NCI-H510A (cell line): ENCODE data around the gene LIG4.
"Not testable (repeated sequence)": the region's sequence is repeated elsewhere in the genome, so short reads cannot be mapped to it uniquely, and the experiment has no call there.

Source experiments
- DNase-seq: peaks from one replicate; lab custom pipeline; 2025; lab: John Stamatoyannopoulos, UW

The LIG4 gene

DNA sequence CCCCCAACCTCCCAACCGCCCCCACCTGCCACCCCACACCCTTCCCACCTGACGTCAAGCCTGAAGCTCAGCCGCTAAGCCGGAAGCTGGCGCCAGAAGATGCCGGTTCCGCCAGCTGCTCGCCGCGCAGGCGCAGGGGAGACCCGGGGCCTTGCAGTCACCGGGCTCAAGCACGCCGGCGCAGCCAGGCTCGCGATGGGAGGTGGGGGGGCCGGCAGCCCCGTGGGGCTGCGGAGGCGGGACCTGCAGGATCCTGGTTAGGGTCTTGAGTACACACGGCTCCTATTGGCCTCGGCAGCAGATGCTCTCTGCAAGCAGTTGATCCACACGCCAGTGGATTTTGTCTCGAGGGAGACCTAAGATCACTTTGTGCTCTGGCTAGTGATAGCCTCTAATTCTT, at the start of gene LIG4:
Gene LIG4, minus strand, starts transcription at position 101 of the 400 bp plus-strand sequence. CDS start 4,268 bp downstream, outside the sequence.
- peak; percentile 84 for DNase-seq

- no peak for DNase-seq
Observed at GRCh38 chr13:108263621-108264355, 48.5 kb upstream of the LIG4 start.

GRCh38 chr13:108257248-108257647, 41.9 kb upstream of the LIG4 start:
- no peak for DNase-seq

DNA sequence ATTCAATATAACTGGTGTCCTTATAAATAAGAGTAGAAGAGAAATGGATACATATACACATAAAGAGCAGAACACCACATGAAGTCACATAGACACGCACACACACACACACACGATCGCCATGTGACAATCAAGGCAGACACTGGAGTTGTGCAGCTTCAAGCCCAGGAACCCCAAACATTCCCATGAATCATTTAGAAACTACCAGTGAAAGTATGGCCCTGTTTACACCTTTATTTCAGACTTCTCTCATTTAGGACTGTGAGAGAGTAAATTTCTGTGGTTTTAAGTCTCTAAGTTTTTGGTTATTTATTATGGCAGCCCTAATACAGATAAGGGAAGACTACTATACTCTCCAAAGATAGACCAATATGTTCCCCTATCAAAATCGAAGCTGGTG, 33.8 kb upstream of the LIG4 start:
- DNase-seq = no peak

- DNase-seq = no peak
Observed at GRCh38 chr13:108230377-108230776, 15.0 kb upstream of the LIG4 start.

DNA sequence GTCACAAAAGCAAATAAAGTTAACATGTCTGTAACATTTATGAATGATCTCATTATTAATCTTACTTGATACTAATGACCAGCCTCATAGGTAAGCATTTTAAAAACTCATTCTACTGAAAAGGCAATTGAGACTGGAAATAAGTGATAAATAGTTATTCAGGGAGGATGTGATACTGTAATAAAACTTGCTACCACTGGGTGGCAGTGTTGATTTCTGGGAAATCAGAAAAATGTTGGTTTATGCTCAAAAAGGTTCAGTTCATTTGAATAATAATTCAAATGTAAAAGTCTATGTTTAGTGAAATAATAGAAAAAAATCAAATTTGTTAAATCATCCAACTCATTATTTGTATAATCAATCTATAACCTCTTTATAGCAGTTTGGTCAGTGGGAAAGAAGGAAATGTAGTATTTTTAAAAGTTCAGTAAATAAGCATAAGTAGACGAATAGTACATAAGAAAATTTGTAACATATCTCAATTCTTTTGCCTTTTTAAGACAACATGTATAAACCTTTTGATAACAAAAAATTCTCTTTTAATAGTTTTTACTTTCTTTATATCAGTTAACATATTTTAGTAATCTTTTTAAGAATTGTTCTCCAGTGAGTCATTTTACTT, 12.4 kb upstream of the LIG4 start:
- DNase-seq = no peak

GRCh38 chr13:108226184-108226583, 10.8 kb upstream of the LIG4 start:
- no peak for DNase-seq

DNA sequence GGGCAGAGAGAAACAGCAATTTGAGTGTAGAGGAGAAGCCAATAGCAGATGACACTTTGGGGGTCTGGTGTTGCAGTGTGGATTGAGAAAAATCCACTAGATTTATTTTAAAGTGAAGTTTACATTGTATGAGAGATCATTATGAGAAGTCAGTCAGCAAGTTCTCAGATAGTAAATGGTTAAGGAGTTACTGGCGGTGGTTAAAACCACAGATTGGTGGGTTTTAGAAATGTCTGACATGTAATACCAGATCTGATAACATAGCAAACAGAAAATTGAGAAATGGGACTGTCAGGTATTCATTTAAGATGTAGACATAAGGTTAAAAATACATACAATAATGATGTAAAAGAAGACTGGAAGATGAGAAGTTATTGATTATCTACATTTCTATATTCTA, 10.1 kb upstream of the LIG4 start:
- no peak for DNase-seq

GRCh38 chr13:108223687-108224503, 8.6 kb upstream of the LIG4 start:
- DNase-seq = no peak

DNA sequence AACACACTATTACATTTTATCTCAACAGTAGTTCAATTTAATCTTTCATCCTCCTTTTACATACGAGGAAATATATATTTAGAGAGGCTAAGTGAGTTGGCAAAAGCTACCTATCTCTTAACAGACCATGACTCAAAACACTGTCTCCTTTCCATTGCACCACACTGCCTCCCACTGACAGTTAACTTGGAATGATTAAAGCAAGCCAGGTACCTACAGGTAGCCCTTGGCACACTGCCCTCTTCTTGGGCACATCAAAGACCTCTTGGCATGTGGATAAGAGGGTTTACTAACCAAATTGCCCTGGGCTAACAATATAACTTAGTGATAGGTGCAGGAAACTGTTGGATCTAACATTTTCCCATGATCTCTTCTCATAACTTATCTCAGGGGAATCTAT, 4.7 kb upstream of the LIG4 start:
- no peak for DNase-seq

- peak; percentile 87 for DNase-seq
Observed at GRCh38 chr13:108218044-108218974, 3.0 kb upstream of the LIG4 start, which contains the start of gene ABHD13. ABHD13 (plus strand) TSS chr13:108218392; CDS start chr13:108229219, 10,827 bp downstream.

DNA sequence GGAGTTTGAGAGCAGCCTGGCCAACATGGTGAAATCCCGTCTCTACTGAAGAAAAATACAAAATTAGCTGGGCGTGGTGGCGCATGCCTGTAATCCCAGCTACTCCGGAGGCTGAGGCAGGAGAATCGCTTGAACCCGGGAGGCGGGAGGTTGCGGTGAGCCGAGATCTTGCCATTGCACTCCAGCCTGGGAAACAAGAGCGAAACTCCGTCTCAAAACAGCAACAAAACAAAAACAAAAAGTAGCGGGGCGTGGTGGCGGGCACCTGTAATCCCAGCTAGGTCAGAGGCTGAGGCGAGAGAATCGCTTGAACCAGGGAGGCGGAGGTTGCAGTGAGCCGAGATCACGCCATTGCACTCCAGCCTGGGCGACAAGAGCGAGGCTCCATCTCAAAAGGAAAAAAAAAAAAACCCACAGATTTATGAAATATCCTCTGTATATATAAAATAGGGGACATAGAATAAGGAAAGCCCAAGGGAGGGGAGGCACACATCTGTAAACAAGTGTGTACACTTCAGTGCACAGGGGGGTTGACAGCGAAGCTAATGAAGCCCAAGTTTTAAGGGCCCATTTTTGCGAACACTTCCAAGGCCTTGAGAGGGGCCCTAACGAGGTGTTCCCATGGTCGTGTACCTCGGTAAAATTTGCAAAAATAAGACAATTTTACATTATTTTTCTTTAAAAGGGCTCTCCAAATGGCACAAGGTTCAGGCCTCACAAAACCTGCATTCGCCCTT, 2.1 kb upstream of the LIG4 start:
- DNase-seq = not testable (repeated sequence)

DNA sequence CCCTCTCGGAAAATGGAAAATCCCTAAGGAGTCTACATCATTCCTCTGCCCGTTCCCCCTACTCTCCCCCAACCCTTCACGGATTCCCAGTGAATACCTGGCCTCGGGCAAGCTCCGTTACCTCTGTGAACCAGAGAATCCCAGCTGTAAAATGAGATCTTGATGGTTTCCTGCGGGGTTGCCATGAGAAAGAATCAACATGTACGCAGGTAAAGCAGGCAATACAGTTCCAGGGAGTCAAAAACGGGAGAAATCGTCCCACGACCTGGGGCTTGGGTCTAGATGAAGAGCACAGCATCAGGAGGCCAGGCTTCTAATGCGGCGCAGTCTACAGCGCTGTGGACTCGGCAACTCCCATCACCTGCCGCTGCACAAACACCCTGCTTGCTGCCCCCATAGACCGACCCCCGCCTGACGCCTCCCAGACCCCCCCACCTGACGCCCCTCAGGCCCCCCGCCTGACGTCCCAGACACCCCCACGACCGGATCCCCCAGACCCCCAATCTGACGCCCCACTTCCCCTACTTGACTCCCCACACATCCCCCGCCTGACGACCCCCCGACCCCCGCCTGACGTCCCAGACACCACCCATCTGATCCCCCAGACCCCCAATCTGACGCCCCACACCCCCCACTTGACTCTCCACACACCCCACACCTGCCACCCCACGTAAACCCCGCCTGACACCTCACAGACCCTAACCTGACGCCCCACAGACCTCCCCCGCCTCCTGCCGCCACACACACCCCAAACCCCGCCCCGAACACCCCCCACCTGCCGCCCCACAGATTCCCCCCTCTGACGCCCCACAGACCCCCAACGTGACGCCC, 680 bp downstream of the LIG4 start:
- DNase-seq = no peak

DNA sequence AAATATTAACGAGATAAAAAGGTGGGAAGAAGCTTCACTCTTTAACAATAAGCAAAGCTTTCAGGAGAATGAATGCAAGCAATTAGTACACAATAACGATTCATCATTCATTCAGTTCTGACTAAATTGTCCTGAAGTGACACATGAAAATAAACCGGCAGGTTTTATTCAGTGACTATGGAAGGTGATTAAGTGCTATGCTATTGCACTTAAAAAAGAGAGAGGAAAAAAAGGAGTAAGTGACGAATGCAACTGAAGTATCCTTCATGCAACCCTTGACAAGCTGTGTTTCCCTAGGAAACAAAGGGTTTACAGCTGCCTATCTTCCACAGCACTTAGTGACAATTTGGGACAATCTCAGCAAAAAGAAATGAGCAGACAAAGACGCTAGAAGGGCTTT, 1.4 kb downstream of the LIG4 start:
- DNase-seq = no peak

DNA sequence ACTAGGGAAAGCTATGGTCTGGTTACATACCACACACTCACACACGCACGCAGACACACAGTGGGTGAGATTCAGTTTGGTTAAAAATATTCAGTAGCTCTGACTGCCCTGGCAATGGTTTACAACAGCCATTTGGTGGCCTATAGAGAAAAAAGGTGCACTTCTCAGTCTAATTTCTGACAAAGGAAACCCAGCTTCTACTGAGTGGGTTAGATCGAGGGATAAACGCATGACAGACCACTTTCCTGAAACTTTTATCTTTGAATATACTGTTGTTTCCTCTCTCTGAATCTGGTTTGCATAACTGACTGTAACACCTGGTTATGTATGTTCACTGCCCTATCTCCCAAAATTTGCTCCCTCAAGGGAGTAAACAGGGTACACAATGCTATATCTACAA, 2.5 kb downstream of the LIG4 start:
- DNase-seq = no peak

- DNase-seq = no peak
Observed at GRCh38 chr13:108210551-108210950, 4.8 kb downstream of the LIG4 start.

DNA sequence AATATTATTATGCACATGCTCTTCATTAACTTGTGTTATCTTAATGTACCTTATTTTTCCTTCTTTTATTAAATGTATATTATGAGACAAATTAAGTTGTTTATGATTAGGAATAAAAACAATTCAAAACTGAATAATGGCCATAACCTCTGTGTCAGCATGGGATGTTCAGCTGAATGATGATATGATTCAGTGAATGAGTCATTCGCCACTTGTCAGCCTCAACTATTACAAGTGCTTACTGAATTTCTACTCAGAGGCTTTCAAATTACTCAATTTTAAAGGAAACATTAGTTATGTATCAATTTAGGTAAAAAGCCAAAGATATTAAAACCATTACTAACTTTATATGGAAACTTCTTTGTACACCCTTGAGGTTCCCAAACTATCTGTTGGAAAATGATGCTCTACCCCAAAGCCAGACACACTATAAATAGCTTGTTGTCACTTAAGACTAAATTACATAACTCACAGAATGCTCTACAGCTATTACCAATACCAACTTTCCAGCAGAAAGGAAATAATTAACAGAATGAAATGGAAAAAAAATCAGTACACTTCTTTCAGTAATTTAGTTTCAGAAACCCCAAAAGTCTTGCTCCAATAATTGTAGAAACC, 14.4 kb downstream of the LIG4 start:
- DNase-seq = no peak

DNA sequence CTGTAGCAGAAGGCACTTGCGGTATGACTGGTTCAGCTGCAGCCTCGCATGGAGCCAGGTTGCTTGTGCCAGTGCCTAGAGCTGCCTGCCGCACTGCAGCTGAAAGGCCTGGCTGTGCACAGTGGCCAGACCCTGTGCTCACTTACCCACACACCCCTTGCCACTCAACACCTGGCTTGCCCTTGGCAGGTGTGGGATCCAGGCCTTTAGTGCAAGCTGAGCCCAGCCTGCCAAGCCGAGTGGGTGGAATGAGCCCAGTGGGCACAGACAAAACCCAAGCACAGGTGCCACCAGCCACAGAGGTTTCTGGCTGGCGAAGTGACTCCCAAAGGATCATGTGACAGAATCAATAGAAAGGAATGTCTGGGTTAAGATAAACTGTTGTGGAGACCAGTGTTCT, 19.5 kb downstream of the LIG4 start:
- DNase-seq = no peak

DNA sequence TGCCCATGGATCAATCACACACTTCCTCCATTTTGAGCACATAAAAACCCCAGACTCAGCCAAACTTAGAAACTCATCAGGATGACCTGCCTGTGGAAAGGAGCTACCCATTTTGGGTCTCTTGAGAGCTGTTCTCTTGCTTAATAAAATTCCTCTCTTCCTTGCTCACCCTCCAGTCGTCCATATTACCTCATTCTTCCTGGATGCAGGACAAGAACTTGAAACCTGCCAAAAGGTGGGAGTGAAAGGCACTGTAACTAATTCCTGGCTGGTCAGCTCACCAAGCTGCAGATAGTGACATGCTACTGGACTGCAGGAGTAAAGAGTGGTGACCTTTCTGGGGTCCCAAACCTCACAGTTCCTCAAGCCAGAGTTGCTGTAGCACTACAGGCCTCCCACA, 20.2 kb downstream of the LIG4 start:
- DNase-seq = no peak
